Peyer's patch (tissue), 4 donors: ENCODE measurements around the gene MEGF6. TPM values are rescaled to one million over a fixed set of nuclear protein-coding genes. Genes with fewer than 3 reads are reported as not detected.

Source experiments
- DNase-seq, 3 donors: peaks; one replicate each; pipeline ENCODE4 v3.0.0-alpha.2; 2017 to 2019
- H3K27ac ChIP-seq, 4 donors: fragments of 200-600 bp; sonication (generic); one replicate each; pipeline ENCODE4 v1.5.1; 2016 to 2019
- H3K27me3 ChIP-seq, 2 donors: fragments of 200-600 bp; sonication (generic); one replicate each; pipeline ENCODE4 v1.5.1; 2019
- H3K36me3 ChIP-seq, 3 donors: fragments of 200-600 bp; sonication (generic); one replicate each; pipeline ENCODE4 v1.5.1; 2016 to 2019
- H3K4me1 ChIP-seq, 4 donors: fragments of 200-600 bp; sonication (generic); one replicate each; pipeline ENCODE4 v1.5.1; 2016 to 2019
- H3K4me3 ChIP-seq, 4 donors: fragments of 200-600 bp; sonication (generic); 1 replicate in 3 of 4; 2 replicates in 1 of 4; pipeline ENCODE4 v1.5.1; 2016 to 2019; ENCODE audit warnings: mild to moderate bottlenecking in 1 of 4
- H3K9me3 ChIP-seq, 4 donors: fragments of 200-600 bp; sonication (generic); one replicate each; pipeline ENCODE4 v1.5.1; 2016 to 2019; ENCODE audit warnings: mild to moderate bottlenecking in 1 of 4
- CTCF ChIP-seq, 6 experiments: fragments of 450-650 bp in 4 of 6; fragments of 200-600 bp in 2 of 6; sonication (generic) in 1 of 6; IDR thresholded peaks; one replicate each; pipeline ENCODE4 v1.5.1; 2017 to 2019; ENCODE audit warnings: antibody characterized with exemption in 6 of 6, mild to moderate bottlenecking in 3 of 6, moderate library complexity in 1 of 6
- POLR2A ChIP-seq, 2 donors: fragments of 450-650 bp; IDR thresholded peaks; one replicate each; pipeline ENCODE4 v1.5.1; 2017; ENCODE audit warnings: antibody characterized with exemption in 2 of 2, mild to moderate bottlenecking in 2 of 2, moderate library complexity in 2 of 2
- total RNA-seq, 4 donors: library from RNA; depleted of rRNA; stranded (reverse); fragments of >200 nt; gene quantifications; one replicate each; pipeline ENCODE4 v1.1.0, GENCODE V29; 2016

Gene MEGF6
- total RNA-seq, 4 donors from 2014 or later, result 2.5 to 61.1 (median 11.1) TPM

- Histone ChIP-seq H3K27me3 (no peaks in the 10 kb centered on the region), H3K4me3 (no peak overlapping the region), H3K27ac (no peak overlapping the region), H3K9me3 (peaks cover 0 to 3% (median 0%) of the 10 kb centered on the region in 4 donors), H3K36me3 (no peaks in the 10 kb centered on the region), H3K4me1 (no peaks in the 10 kb centered on the region)
- DNase-seq, result no peak
- TF ChIP-seq CTCF (IDR thresholded peaks at IDR 0.05), result no peak
- TF ChIP-seq POLR2A (IDR thresholded peaks at IDR 0.05), result no peak
Observed at GRCh38 chr1:3561702-3562101, 49.6 kb downstream of the MEGF6 start.

GRCh38 chr1:3560981-3561380 lies 50.3 kb downstream of the MEGF6 start:
- no peak overlapping the region for H3K27ac ChIP-seq
- no peak for DNase-seq
- TF ChIP-seq CTCF (IDR thresholded peaks at IDR 0.05) (no peak), POLR2A (IDR thresholded peaks at IDR 0.05) (no peak)

GRCh38 chr1:3560251-3560871 lies 50.9 kb downstream of the MEGF6 start:
- Histone ChIP-seq H3K27ac (no peak overlapping the region), H3K27me3 (no peaks in the 10 kb centered on the region), H3K9me3 (peaks cover 0 to 3% (median 0%) of the 10 kb centered on the region in 4 donors), H3K36me3 (no peaks in the 10 kb centered on the region), H3K4me3 (no peak overlapping the region), H3K4me1 (no peaks in the 10 kb centered on the region)
- TF ChIP-seq CTCF (IDR thresholded peaks at IDR 0.05), result no peak
- no peak for TF ChIP-seq POLR2A (IDR thresholded peaks at IDR 0.05)
- DNase-seq, result no peak

More at GRCh38 chr1:3560981-3561380, 50.3 kb downstream of the MEGF6 start:
- Histone ChIP-seq H3K4me3 (no peak overlapping the region), H3K36me3 (no peaks in the 10 kb centered on the region), H3K4me1 (no peaks in the 10 kb centered on the region), H3K9me3 (peaks cover 0 to 3% (median 0%) of the 10 kb centered on the region in 4 donors), H3K27me3 (no peaks in the 10 kb centered on the region)

GRCh38 chr1:3558036-3558726 lies 53.1 kb downstream of the MEGF6 start:
- no peaks in the 10 kb centered on the region for H3K27me3 ChIP-seq
- no peak for DNase-seq
- no peaks in the 10 kb centered on the region for H3K4me1 ChIP-seq
- H3K4me3 ChIP-seq, result no peak overlapping the region
- H3K9me3 ChIP-seq, result peaks cover 0 to 3% (median 0%) of the 10 kb centered on the region in 4 donors
- no peak for TF ChIP-seq CTCF (IDR thresholded peaks at IDR 0.05)
- TF ChIP-seq POLR2A (IDR thresholded peaks at IDR 0.05), result no peak
- H3K27ac ChIP-seq, result no peak overlapping the region
- no peaks in the 10 kb centered on the region for H3K36me3 ChIP-seq

GRCh38 chr1:3557366-3557765 lies 53.9 kb downstream of the MEGF6 start:
- TF ChIP-seq CTCF (IDR thresholded peaks at IDR 0.05) (no peak), POLR2A (IDR thresholded peaks at IDR 0.05) (no peak)
- H3K27me3 ChIP-seq, result no peaks in the 10 kb centered on the region
- H3K4me1 ChIP-seq, result no peaks in the 10 kb centered on the region
- H3K36me3 ChIP-seq, result no peaks in the 10 kb centered on the region
- H3K4me3 ChIP-seq, result no peak overlapping the region
- DNase-seq, result no peak
- H3K27ac ChIP-seq, result no peak overlapping the region
- H3K9me3 ChIP-seq, result peaks cover 0 to 3% (median 0%) of the 10 kb centered on the region in 4 donors
